DOHH2 (cell line): ENCODE results near the gene GRIP2.

ENCODE experiments used
- CTCF ChIP-seq: fragments of 200-600 bp; sonication (generic); IDR thresholded peaks from one replicate; pipeline ENCODE4 v1.5.1; 2014; ENCODE audit warnings: antibody characterized with exemption, mild to moderate bottlenecking, low read depth, low read length; ENCODE audit not compliant: poor library complexity, severe bottlenecking
- EZH2phosphoT487 ChIP-seq: fragments of 200-600 bp; sonication (generic); IDR thresholded peaks from 2 replicates; pipeline ENCODE4 v1.6.1; 2017; ENCODE audit warnings: borderline replicate concordance, mild to moderate bottlenecking, antibody characterized with exemption, low read length, moderate library complexity, mixed read lengths

- TF ChIP-seq CTCF = no peak
- TF ChIP-seq EZH2phosphoT487 = no peak
Measured at GRCh38 chr3:14519406-14519805, 20.7 kb downstream of the GRIP2 start.
